ENCODE results near the gene PIK3R6.

The PIK3R6 gene

GRCh38 chr17:8826808-8827435 lies 40.6 kb downstream of the PIK3R6 start:
- TF ChIP-seq CTCF (IDR thresholded peaks at IDR 0.05; ENCODE audit: unreplicated experiment in 3 of 3): no peak
- peaks cover 18% of the 10 kb centered on the region for H3K9me3 Mint-ChIP-seq
- H3K4me1 Mint-ChIP-seq: no peaks in the 10 kb centered on the region
- H3K27me3 Mint-ChIP-seq (ENCODE audit: low read depth): peaks cover 8% of the 10 kb centered on the region
- H3K4me3 Mint-ChIP-seq: no peak overlapping the region
- H3K27ac Mint-ChIP-seq: no peak overlapping the region
- no peaks in the 10 kb centered on the region for H3K36me3 Mint-ChIP-seq (ENCODE audit: low read depth)

- TF ChIP-seq CTCF (IDR thresholded peaks at IDR 0.05; ENCODE audit: unreplicated experiment in 3 of 3): no peak
- no peak overlapping the region for H3K4me3 Mint-ChIP-seq
- H3K9me3 Mint-ChIP-seq: peaks cover 18% of the 10 kb centered on the region
- H3K4me1 Mint-ChIP-seq: no peaks in the 10 kb centered on the region
- H3K27me3 Mint-ChIP-seq (ENCODE audit: low read depth): peaks cover 14% of the 10 kb centered on the region
- H3K27ac Mint-ChIP-seq: no peak overlapping the region
- H3K36me3 Mint-ChIP-seq (ENCODE audit: low read depth): no peaks in the 10 kb centered on the region
Observed at GRCh38 chr17:8825802-8826201, 41.7 kb downstream of the PIK3R6 start.

GRCh38 chr17:8823279-8823678 lies 44.2 kb downstream of the PIK3R6 start:
- no peak for TF ChIP-seq CTCF (IDR thresholded peaks at IDR 0.05; ENCODE audit: unreplicated experiment in 3 of 3)
- H3K4me3 Mint-ChIP-seq: no peak overlapping the region
- H3K27ac Mint-ChIP-seq: no peak overlapping the region
- H3K4me1 Mint-ChIP-seq: no peaks in the 10 kb centered on the region
- H3K9me3 Mint-ChIP-seq: peaks cover 18% of the 10 kb centered on the region
- peaks cover 26% of the 10 kb centered on the region for H3K27me3 Mint-ChIP-seq (ENCODE audit: low read depth)
- H3K36me3 Mint-ChIP-seq (ENCODE audit: low read depth): no peaks in the 10 kb centered on the region

GRCh38 chr17:8822401-8823035 lies 45.0 kb downstream of the PIK3R6 start:
- no peak overlapping the region for H3K4me3 Mint-ChIP-seq
- peaks cover 18% of the 10 kb centered on the region for H3K9me3 Mint-ChIP-seq
- no peak overlapping the region for H3K27ac Mint-ChIP-seq
- no peak for TF ChIP-seq CTCF (IDR thresholded peaks at IDR 0.05; ENCODE audit: unreplicated experiment in 3 of 3)
- no peaks in the 10 kb centered on the region for H3K36me3 Mint-ChIP-seq (ENCODE audit: low read depth)
- no peaks in the 10 kb centered on the region for H3K4me1 Mint-ChIP-seq
- peaks cover 31% of the 10 kb centered on the region for H3K27me3 Mint-ChIP-seq (ENCODE audit: low read depth)

- Mint-ChIP-seq H3K4me1 (no peaks in the 10 kb centered on the region), H3K27ac (no peak overlapping the region), H3K36me3 (ENCODE audit: low read depth) (no peaks in the 10 kb centered on the region), H3K9me3 (peaks cover 18% of the 10 kb centered on the region), H3K4me3 (no peak overlapping the region), H3K27me3 (ENCODE audit: low read depth) (peaks cover 36% of the 10 kb centered on the region)
- TF ChIP-seq CTCF (IDR thresholded peaks at IDR 0.05; ENCODE audit: unreplicated experiment in 3 of 3): no peak
Observed at GRCh38 chr17:8821446-8822105, 45.9 kb downstream of the PIK3R6 start.
